Midbrain (tissue), 1 donor: ENCODE results near the gene ATG5.
A peak's percentile ranks its signal among the peaks of the same experiment; 100 is the strongest.
"Not testable (repeated sequence)": the region's sequence is repeated elsewhere in the genome, so short reads cannot be mapped to it uniquely, and the experiment has no call there.

Experiments used
- DNase-seq: peaks from one replicate; lab custom pipeline; 2025; lab: John Stamatoyannopoulos, UW

The ATG5 gene

DNA sequence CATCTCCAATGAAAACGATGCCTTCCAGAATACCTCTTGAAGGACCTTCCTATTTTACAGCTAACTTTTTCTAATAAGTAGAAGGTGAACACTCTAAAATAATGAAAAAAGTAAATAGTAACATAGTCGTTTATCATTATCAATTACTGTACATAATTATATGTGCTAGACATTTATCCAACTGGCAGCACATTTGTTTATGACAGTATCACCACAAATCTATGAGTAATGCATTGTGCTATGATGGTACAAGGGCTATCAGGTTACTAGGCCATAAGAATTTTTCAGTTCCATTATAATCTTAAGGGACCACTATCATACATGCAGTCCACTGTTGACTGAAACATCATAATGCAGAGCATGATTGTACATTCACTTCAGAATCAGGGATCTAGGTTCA is 68.4 kb downstream of the ATG5 start:
- DNase-seq = no peak

DNA sequence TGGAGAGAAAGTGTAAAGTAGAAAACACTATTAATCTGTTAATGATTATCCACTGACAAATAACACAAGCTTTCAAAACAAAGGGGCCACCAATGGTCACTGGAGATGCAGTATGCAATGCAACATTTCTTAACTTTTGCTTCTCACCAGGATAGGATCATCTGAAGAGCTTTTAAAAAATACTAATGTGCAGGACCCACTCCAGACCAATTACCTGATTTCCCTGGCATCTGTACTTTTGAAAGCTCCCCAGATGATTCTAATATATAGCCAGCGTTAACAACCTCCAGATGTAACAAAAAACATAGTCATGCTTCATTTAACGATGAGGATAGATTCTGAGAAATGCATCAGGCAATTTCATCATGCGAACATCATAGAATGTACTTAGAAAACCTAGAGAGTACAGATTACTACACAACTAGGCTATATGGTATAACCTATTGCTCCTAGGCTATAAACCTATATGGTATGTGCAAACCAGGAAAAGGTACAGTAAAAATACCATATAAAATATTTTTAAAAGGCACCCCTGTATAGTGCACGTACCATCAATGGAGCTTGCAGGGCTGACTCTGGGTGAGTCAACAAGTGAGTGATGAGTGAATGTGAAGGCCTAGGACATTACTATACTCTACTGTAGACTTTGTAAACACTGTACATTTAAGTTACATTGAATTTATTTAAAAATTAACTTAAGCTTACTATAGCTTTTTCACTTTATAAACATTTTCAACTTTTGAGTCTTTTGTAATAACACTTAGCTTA is 69.2 kb downstream of the ATG5 start:
- DNase-seq = no peak

DNA sequence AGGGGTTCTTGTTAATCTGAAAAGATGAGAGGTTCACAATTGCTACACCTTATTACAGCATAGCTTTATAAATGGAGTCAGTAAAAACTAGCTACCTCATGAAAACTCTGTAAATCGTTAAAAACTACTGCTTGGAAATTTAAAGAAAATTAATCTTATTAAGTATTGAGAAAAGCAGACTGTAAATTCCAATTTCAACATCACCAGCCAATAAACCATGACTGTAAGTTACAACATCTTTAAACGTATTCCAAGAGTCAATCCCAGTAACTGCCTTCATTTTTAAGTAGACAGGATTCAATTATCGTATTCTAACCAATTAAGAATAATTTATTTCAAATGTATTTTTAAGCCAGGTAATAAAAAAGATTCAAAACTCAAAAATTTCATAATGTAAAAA is 70.3 kb downstream of the ATG5 start:
- DNase-seq = no peak

DNA sequence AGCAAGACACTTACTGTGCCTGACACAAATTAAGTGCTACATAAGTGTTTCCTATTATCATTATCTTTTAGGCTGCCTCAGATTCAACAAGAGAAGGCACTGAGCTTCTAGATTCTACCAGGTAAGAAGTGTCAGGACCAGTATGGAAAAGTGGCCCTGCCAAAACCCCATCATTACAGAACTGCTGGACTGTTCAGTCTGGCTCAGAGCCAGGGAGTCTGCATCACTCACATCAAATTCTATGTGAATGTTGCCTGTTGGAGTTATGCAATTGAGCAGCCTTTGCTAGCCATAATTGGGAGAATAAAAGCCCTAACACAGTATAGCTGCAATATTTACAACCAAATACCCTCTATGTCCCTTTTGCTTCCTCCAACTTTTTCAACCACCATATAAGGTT is 70.9 kb downstream of the ATG5 start:
- no peak for DNase-seq

DNA sequence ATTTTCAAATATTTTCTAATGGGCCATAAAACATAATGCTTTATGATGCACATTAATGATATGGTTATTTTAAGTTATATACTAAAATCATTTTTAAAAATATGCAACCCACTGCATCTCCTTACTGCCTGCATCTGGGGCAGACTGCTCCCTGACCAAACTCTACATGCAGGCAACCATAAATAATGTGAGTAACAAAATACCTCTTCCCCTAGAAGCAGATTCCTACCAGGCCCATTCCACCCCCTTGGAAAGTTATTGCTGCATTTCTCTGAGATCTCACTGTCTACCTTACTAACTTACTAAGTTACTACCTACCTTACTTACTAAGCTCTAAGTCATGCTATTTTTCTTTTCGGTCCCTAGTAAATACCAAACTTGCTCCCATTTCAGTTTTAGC is 71.8 kb downstream of the ATG5 start:
- DNase-seq = no peak

DNA sequence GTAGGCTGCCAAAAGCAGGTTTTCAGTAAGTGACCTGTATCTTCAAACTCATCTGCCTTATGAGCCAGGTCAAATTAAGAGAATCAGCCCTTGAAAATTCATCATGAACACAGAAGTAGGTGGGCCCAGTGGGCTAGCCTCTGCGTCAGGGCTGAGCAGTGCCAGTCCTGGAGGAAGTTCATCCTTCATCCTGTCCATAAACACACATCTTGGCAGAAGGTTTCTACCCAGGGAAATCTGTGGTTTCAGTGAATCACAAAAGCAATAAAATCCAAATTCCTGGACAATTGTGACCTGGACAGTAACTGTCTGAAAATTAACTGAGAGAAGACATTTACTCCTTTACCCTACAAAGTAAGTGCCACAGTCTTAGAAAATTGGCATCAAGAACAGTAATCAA is 72.4 kb downstream of the ATG5 start:
- DNase-seq = no peak

DNA sequence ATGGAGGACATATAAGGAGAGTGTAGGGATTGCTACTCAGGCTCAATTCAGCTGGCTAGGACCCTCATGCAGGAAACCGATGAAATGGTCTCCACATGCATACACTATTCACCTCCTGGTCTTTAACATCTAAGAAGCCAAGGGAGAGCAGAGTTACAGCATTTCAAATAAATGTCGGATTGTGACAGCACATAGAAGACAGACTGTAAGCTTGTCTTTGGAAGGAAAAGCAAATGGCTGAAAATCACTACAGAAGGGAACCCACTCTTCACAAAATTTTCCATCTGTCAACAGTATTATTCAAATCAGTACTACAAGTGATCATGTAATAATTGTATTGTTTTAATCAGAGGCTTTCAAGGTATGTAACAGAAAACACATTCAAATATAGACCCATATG is 72.9 kb downstream of the ATG5 start:
- DNase-seq = no peak

DNA sequence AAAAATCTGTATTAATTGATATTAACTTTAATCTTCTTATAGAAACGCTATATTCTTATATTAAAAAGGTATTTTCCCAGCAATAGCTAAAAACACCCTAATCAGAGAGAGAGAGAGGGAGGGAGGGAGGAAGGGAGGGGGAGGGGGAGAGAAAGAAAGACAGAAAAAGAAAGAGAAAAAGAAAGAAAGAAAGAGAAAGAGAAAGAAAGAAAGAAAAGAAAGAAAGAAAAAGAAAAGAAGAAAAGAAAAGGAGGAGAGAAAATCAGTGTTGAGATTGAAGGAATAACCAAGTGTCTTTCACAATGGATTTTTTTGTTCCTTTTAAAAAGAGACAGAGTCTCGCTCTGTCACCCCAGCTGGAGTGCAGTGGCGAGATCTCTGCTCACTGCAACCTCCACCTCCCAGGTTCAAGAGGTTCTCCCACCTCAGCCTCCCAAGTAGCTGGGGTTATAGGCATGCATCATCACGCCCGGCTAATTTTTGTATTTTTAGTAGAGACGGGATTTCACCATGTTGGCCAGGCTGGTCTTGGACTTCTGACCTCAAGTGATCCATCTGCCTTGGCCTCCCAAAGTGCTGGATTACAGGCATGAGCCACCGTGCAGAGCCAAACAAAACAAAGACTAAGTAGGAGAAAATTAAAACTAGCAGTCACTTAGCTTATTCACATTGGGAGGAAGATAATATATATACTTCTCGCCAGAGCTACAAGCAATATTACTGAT is 73.9 kb downstream of the ATG5 start:
- DNase-seq = not testable (repeated sequence)

DNA sequence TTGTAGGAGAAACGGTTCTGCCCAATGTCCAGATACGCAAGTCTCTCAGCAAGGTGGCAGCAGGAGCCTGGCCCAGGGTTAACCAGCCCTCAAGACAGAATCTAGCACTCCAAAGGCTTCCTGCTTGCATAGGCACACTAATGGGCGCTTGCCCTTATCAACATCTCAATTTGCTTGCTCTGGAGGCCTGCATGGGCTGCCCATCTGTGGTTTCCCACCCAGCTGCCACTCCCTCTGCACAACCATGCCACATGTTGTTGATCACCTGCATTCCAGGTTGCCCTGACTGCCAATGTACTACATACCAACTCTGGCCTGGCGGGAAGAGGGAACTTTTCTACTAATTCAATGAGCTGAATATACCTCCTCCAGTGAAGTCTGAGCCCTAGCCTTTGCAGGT is 74.6 kb downstream of the ATG5 start:
- DNase-seq = no peak

DNA sequence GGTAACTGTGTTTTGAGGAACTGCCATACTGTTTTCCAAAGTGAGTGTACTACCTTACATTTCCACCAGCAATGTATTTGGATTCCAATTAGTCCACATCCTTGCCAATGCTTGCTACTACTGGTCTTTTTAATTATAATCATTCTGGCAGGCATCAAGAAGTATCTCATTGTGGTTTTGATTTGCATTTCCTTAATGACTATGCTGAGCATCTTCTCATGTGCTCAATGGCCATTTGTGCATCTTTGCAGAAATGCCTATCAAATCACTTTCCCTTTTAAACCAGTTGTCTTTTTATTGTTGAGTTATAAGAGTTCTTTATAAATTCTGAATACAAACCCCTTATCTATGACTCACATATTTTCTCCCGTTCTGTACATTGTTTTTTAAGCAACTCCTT is 75.9 kb downstream of the ATG5 start:
- no peak for DNase-seq

DNA sequence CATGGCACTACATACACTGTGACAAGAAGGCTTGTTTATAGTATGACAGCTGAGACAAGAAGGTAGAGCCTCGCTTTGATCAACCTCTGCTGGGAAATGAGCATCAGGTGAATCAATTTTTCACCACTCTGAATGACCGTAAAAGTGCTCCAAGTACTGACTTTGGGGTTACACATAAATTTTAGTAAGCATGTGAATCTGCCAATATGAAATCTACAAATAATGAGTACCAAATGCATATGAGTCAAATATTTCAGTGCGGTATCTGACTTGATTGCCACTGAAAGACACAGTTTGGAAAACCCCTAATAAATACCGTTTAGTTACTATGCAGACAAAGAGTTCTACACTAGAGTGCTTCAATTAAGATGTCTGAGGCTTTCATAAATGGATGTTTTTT is 77.8 kb downstream of the ATG5 start:
- no peak for DNase-seq

DNA sequence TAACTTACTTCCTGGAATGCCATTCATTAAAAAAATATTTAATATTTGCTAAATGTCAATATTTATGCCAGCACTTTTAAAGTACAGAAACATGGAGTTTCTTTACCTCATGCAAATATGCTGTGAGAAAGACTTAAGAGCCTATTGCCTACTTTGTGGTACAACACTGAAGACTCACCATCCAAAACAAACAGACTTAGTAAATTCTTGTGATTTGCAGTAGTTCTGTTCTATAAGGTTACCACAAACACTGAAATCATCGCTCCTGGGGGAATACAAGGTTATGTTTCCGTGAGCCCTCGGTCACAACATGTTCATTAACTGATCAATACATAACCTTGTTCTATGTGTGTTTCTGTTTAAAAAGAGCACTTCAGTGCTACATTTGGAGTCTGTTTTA is 78.3 kb downstream of the ATG5 start:
- no peak for DNase-seq

DNA sequence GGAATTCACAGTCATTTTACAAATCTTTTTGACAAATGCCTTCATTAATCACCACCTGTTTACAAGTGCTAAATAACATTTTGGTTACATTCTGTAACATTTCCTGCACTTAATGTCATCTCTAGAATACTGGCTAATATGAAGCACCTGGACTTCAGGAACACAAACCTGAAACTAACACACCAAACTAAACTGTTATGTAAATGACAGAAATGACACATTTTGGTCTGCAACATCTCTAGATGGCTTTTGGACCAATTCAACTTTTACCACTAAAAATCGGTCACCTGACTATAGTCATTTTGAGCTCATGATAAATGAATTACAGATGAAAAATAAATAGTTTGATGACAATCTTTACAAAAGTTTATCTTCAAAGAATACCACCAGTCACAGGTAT is 80.6 kb downstream of the ATG5 start:
- no peak for DNase-seq

DNA sequence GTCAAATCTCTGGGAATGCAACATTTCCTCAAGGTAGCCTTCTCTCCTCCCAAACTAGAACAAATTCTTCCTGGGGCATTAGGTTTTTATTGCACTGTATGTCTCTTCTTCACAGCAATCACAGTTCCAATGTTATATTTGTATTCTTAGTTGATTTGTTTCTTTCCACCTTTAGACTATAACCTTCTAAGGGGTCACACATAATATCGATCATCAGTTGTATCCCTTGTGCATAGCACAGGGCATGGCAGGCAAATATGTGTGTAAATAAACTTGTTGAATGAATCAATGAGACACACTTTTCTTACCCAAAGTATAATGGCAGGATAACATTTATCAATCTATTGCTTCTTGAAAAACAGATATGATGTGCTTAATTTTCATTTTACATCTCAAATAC is 81.0 kb downstream of the ATG5 start:
- DNase-seq = no peak

DNA sequence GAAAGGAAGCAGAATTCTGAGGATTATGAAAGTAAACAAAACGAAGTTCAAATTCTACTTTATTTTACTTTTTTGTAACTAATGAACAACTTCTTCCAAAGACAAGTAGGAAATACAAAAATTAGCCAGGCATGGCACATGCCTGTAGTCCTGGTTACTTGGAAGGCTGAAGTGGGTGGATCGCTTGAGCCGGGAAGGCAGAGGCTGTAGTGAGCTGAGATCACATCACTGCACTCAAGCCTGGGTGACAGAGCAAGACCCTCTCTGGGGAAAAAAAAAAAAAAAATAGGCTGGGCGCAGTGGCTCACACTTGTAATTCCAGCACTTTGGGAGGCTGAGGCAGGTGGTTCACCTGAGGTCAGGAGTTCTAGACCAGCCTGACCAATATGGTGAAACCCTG is 82.3 kb downstream of the ATG5 start:
- DNase-seq = no peak

DNA sequence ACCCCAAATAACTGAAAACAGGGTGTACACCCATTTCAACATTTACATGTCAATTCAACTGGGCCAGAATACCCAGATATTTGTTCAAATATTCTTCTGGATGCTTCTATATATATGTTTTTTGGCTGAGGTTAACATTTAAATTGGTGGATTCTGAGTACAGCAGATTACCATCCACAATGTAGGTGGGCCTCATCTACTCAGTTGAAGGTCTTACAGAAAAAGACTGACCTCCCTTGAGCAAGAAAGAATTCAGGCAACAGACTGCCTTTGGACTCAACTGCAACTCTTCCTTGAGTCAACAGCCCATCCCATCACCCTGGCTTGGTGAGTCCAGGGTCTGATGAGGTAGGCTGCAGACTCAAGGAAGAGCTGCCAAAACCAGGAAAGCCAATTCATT is 84.1 kb downstream of the ATG5 start:
- DNase-seq = no peak

DNA sequence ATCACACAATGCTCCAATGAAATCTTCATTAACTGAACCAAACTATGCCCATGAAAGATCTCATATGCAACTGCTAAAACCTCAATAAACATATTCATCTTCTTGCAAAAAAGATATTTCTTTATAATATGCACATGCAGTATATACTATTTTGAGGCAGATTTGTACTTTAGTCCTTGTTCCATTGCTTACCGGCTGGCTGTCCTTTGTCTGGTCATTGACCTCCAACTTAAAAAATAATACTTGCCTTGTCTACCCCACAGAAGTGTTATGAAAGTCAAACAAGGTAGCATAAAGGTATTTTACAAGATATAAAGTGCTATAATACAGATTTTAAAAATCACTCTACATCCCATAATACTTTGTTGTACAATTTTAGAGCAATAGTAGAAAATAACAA is 88.3 kb downstream of the ATG5 start:
- no peak for DNase-seq

DNA sequence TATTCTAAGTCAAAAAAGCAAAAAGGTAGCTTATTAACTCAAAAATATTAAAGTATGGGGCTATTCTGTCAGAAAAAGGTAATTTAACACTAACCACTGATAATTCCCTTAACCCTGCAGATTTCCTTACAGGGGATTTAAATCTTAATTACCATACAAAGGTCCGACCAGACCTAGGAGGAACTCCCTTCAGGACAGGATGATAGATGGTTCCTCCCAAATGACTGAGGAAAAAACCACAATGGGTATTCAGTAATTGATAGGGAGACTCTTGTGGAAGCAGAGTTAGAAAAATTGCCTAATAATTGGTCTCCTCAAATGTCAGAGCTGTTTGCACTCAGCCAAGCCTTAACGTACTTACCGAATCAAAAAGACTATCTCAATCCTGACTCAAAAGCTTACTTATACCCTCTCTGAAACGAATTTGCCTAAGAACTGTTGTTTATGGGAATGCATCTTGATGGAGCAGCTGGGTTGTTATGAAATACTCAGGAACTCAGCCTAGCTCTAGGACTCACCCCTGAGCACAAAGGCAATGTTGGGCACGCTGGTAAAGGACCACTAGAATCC is 95.6 kb downstream of the ATG5 start:
- DNase-seq = not testable (repeated sequence)

DNA sequence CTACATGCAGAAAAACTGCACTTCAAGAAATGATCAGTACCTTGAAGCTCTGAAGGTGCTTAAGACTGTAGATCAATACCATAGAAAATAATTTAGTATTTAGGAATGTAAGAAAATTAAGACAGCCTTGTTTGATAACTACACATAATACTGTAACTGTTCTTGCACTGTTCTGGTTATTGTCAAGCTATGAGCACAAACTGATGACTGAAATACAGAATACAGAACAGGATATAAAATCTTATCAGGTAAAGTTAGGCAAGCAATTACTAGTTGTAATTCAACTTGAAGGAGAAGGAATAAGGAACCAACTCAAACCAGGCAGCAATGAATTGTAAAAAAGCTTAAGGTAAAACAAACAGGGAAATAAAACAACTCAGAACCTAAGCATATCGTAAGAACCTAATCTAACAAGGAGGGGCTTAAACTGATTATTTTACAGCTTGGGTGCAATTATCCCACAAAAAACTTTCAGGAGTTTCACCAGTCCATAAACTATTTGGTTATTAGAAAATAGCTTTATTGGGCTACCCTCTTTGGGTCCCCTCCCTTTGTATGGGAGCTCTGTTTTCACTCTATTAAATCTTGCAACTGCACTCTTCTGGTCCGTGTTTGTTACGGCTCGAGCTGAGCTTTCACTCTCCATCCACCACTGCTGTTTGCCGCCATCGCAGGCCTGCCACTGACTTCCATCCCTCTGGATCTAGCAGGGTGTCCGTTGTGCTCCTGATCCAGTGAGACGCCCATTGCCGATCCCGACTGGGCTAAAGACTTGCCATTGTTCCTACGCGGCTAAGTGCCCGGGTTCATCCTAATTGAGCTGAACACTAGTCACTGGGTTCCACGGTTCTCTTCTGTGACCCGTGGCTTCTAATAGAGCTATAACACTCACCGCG is 97.7 kb downstream of the ATG5 start:
- no peak for DNase-seq

DNA sequence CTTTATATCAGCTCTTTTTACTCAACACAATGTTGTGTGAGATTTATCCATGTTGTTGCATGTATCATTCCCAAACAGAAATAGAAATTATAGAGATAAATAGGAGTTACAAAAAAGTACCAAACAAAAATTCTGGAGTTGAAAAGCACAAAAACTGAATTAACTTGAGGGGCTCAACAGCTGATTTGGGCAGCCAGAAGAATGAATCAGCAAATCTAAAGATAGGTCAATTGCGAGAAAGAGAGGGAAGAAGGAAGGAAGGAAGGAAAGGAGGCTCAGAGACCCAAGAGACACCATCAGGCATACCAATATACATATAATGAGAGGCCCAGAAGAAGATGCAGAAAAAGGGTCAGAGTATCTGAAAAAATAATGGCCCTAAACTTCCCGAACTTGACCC is 98.9 kb downstream of the ATG5 start:
- DNase-seq = no peak

DNA sequence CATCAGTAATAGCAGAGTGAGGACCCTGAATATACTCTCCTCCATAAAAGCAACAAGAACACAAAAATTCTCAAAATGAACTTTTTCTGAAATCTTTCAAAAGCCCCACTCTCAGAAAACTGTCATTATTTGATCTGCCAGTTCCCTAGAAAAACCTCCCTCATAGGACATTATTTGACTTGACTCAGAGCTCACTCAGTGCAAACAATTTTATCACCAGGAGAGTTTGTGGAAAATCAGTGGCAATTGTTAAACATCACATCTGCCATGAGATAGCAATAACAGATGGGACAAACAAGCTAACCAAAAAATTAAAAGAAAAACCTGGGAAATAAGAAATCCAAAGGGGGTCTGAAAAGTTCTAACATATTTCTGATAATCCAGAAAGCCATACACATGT is 100.0 kb downstream of the ATG5 start:
- DNase-seq = no peak

DNA sequence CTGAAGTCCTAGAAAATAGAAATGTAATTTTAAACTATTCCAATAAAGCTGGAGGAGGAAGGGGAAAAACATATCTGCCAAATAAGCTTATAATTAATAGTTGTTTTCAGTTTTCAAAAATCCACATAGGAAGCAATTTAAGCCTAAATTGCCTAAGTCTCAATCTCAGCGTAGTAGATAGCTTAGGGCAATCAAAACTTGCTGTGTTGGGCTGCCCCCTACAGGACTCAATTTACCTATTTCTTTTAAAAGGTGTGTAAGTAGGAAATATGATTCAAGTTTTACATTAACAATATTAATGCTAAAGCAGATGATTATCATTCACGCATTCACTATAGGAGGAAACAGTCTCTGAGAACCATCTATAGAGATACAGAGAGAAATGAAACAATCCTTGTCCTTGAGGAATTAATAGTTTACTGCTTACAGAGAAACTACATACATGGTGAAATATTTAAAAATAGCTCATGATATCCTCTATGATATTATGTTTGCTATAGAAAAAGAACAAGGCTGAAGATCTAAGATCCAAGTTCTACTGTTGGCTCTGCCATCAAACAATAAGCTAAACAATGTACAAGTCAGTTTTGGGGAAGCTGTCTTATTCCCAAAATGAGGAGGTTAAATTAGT is 102.1 kb downstream of the ATG5 start:
- peak; percentile 69 for DNase-seq
